Esophagus squamous epithelium (tissue), 5 donors: ENCODE results near the gene DNAJB8. TPM values are rescaled to one million over a fixed set of nuclear protein-coding genes. Genes with fewer than 3 reads are reported as not detected.

Source experiments
- DNase-seq: peaks from one replicate; lab custom pipeline; 2025; lab: John Stamatoyannopoulos, UW
- H3K27ac ChIP-seq, 4 donors: fragments of 200-600 bp; sonication (generic); one replicate each; pipeline ENCODE4 v1.5.1; 2016 to 2019; ENCODE audit warnings: mild to moderate bottlenecking in 1 of 4
- H3K27me3 ChIP-seq, 4 donors: fragments of 200-600 bp; sonication (generic); 1 replicate in 3 of 4; 2 replicates in 1 of 4; pipeline versions ENCODE4 v1.5.1 to v1.6.0; 2017 to 2021; ENCODE audit warnings: antibody characterized with exemption in 1 of 4
- H3K36me3 ChIP-seq, 3 donors: fragments of 200-600 bp; sonication (generic); one replicate each; pipeline ENCODE4 v1.5.1; 2016 to 2019
- H3K4me1 ChIP-seq, 3 donors: fragments of 200-600 bp; sonication (generic); one replicate each; pipeline ENCODE4 v1.5.1; 2017 to 2019
- H3K4me3 ChIP-seq, 4 donors: fragments of 200-600 bp; sonication (generic); 1 replicate in 3 of 4; 2 replicates in 1 of 4; pipeline ENCODE4 v1.5.1; 2016 to 2019; ENCODE audit warnings: mild to moderate bottlenecking in 2 of 4, moderate library complexity in 1 of 4
- H3K9me3 ChIP-seq, 3 donors: fragments of 200-600 bp; sonication (generic); one replicate each; pipeline ENCODE4 v1.5.1; 2016 to 2019
- POLR2A ChIP-seq, 4 donors: fragments of 450-650 bp; IDR thresholded peaks; one replicate each; pipeline ENCODE4 v1.6.1; 2017; ENCODE audit warnings: antibody characterized with exemption in 4 of 4, mild to moderate bottlenecking in 4 of 4, moderate library complexity in 3 of 4
- WGBS, 2 donors: methylation state at CpG; one replicate each; pipeline ENCODE4 v1.1.5; 2018; 5-methylcytosine and 5-hydroxymethylcytosine counted together
- intact Hi-C: fragments of 100-400 bp; cut with DNase I; formaldehyde crosslinking; loops from one replicate; pipeline ENCODE4 v1.15.0; 2022
- total RNA-seq, 4 donors: library from RNA; depleted of rRNA; stranded (reverse); fragments of >200 nt; gene quantifications; one replicate each; pipeline ENCODE4 v1.1.0, GENCODE V29; 2016
- TF ChIP-seq, protein P1 (sequence below), 6 experiments: fragments of 450-650 bp in 4 of 6; fragments of 200-600 bp in 2 of 6; sonication (generic) in 2 of 6; IDR thresholded peaks; one replicate each; pipeline ENCODE4 v1.5.1; 2016 to 2019; ENCODE audit warnings: antibody characterized with exemption in 6 of 6, mild to moderate bottlenecking in 4 of 6, moderate library complexity in 4 of 6
- donor health status: DM: yes; HTN: yes; CAD: no.

The DNAJB8 gene
- total RNA-seq, 4 donors from 2014 or later, result not detected

DNA sequence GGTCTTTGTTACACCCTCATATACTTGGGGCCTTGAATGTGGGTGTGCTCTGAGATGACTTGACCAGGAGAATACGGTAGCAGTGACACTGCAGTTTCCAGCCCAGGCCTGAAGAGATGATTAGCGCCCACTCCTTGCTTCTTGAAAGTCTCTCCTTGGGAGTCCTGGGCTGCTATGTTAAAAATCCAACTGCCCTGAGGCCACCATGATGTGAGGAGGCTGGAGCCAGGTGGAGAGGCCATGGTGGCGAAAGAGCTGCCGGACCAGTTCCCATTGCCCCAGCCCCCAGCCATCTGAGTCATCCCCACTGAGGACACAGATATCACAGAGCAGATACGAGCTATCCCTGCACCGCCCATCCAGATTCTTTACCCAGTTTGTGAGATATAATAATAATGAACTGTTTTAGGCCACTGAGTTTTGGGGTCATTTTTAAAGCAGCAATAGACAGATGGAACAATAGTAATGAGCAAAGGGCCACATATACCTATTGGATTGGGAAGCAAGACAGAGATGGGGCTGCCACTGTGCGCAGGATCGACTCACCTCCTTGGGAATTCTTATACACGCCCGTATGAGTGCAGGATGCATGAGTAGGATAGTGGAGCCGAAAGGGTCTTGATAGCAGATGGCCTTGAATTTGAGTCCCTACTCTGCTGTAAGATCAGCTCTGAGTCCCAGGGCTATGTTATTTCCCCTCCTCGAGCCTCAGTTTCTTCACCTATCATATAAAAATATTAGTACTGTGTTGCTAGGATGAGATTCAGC is 38.5 kb upstream of the DNAJB8 start:
- 79 to 91% methylated on average over 6 to 9 of the region's 12 CpGs for WGBS, 2 donors
- Histone ChIP-seq H3K27ac (no peak overlapping the region), H3K4me1 (no peaks in the 10 kb centered on the region), H3K36me3 (no peaks in the 10 kb centered on the region), H3K4me3 (no peak overlapping the region), H3K9me3 (no peaks in the 10 kb centered on the region), H3K27me3 (peaks cover 0 to 92% (median 0%) of the 10 kb centered on the region in 4 donors)
- TF ChIP-seq, protein P1, sequence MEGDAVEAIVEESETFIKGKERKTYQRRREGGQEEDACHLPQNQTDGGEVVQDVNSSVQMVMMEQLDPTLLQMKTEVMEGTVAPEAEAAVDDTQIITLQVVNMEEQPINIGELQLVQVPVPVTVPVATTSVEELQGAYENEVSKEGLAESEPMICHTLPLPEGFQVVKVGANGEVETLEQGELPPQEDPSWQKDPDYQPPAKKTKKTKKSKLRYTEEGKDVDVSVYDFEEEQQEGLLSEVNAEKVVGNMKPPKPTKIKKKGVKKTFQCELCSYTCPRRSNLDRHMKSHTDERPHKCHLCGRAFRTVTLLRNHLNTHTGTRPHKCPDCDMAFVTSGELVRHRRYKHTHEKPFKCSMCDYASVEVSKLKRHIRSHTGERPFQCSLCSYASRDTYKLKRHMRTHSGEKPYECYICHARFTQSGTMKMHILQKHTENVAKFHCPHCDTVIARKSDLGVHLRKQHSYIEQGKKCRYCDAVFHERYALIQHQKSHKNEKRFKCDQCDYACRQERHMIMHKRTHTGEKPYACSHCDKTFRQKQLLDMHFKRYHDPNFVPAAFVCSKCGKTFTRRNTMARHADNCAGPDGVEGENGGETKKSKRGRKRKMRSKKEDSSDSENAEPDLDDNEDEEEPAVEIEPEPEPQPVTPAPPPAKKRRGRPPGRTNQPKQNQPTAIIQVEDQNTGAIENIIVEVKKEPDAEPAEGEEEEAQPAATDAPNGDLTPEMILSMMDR (IDR thresholded peaks at IDR 0.05), result no peak
- TF ChIP-seq POLR2A (IDR thresholded peaks at IDR 0.05), result no peak
- intact Hi-C loops, result no loop called here
- no peak for DNase-seq

DNA sequence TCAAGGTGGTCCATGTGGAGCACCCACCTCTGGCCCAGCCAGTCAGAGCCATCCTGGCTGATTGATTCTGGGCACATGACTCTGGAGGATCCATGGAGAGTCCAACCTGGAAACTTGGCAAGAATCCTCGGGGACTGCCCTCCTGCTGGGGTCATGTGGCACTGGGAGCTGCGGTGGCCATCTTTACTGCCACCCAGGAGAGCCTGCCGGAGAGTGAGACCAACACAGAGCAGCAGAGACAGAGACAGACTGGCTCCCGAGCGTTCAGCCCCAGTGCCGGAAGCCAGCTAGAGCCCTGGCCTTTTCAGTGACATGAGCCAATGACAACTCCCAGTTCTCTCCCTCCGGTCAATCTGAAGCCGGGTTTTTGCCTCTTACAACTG is 37.8 kb upstream of the DNAJB8 start:
- Histone ChIP-seq H3K27me3 (peaks cover 0 to 93% (median 3%) of the 10 kb centered on the region in 4 donors), H3K27ac (no peak overlapping the region), H3K4me1 (no peaks in the 10 kb centered on the region), H3K4me3 (no peak overlapping the region), H3K36me3 (no peaks in the 10 kb centered on the region), H3K9me3 (no peaks in the 10 kb centered on the region)
- intact Hi-C loops, result no loop called here
- no peak for DNase-seq
- TF ChIP-seq, protein P1 (IDR thresholded peaks at IDR 0.05), result no peak
- 96% methylated on average over 4 of the region's 8 CpGs; no CpG with 5 or more reads in 1 of the 2 donors for WGBS, 2 donors

DNA sequence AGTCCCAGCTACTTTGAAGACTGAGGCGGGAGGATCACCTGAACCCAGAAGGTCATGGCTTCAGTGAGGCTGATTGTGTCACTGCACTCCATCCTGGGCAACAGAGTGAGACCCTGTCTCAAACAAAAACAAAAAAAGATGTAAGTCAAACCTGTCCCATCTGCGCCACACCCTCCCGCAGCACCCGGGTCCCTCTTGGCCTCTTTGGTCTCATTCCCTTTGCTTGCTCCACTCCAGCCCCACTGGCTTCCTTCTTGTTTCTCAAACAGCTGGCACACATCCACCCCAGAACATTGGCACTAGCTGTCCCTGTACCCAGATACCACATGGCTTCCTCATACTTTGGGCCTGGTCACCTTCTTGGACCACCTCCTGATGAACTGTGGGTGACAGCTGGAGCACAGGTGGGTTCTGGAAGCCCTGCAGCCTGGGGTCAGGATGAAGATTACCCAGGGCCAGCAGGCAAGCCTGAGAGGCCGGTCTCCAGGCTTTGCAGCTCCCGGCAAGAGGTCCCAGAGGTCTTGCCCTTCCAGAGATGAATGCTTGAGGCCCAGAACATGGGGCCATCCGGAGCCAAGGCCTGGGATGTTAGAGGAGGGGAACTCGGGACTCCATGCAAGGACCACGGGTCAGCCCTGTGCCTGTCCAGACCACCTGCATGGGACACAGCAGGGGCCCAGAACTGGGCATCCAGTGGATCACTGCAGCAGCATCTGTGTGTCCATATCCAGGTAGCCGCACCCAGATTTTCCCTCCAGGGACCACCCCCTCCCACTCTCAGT is 37.3 kb upstream of the DNAJB8 start:
- no peak overlapping the region for H3K27ac ChIP-seq
- 70 to 95% methylated on average over 4 to 5 of the region's 10 CpGs for WGBS, 2 donors
- intact Hi-C loops, result no loop called here
- no peaks in the 10 kb centered on the region for H3K36me3 ChIP-seq
- TF ChIP-seq POLR2A (IDR thresholded peaks at IDR 0.05), result no peak
- TF ChIP-seq, protein P1 (IDR thresholded peaks at IDR 0.05), result no peak
- no peaks in the 10 kb centered on the region for H3K4me1 ChIP-seq
- no peak overlapping the region for H3K4me3 ChIP-seq
- no peaks in the 10 kb centered on the region for H3K9me3 ChIP-seq
- no peak for DNase-seq
- H3K27me3 ChIP-seq, result peaks cover 0 to 93% (median 8%) of the 10 kb centered on the region in 4 donors

DNA sequence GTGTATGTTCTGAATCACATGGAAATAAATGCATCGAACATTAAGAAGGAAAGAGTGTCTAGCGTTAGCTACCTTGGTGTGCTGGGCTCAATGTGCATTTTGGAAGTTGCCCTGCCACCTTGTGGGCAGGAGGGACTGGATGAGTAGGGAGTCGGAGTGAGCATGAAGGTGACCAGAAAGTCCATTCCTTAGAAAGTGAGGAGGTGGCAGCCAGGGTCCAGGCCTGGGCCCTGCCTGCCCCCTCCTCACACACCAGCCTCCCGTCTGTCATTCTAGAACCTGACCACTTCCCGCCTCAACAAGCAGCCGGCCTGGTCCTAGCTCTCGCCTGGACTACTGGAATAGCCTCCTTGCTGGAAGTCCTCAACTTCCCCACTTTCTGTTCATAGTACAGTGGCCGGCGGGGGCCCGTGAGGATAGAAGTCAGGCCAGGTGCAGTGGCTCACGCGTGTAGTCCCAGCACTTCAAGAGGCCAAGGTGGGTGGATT is 36.5 kb upstream of the DNAJB8 start:
- no peaks in the 10 kb centered on the region for H3K9me3 ChIP-seq
- no peak for DNase-seq
- no peak for TF ChIP-seq POLR2A (IDR thresholded peaks at IDR 0.05)
- TF ChIP-seq, protein P1 (IDR thresholded peaks at IDR 0.05), result no peak
- intact Hi-C loops, result no loop called here
- H3K4me1 ChIP-seq, result peaks cover 0 to 7% (median 0%) of the 10 kb centered on the region in 3 donors
- 71 to 86% methylated on average over 5 to 6 of the region's 12 CpGs for WGBS, 2 donors
- no peaks in the 10 kb centered on the region for H3K36me3 ChIP-seq
- H3K27me3 ChIP-seq, result peaks cover 0 to 93% (median 13%) of the 10 kb centered on the region in 4 donors
- no peak overlapping the region for H3K27ac ChIP-seq
- no peak overlapping the region for H3K4me3 ChIP-seq

DNA sequence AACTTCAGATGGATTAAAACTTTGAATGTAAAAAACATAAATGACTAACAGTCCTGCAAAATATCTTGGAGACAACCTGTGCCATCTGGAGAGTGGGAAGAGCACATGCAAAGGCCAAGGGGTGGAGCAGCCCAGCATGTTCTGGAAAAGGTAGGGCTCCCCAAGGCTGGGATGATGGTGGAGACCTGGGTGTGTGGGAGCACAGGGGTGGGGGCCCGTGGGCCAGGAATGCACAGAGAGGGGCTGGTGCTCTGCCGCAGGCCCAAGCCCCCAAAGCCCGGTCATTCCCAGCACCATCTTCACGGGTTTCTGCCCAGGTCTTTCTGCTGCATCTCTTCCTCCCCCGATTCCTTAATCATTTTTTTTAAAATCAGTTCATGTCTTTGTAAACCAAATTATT is 36.0 kb upstream of the DNAJB8 start:
- Histone ChIP-seq H3K4me1 (peaks cover 0 to 12% (median 3%) of the 10 kb centered on the region in 3 donors), H3K36me3 (no peaks in the 10 kb centered on the region), H3K4me3 (no peak overlapping the region), H3K27ac (no peak overlapping the region), H3K9me3 (no peaks in the 10 kb centered on the region), H3K27me3 (peaks cover 0 to 94% (median 13%) of the 10 kb centered on the region in 4 donors)
- intact Hi-C loops, result no loop called here
- DNase-seq, result no peak
- WGBS, 2 donors, result 79 to 90% methylated on average over 5 of the region's 5 CpGs
- TF ChIP-seq POLR2A (IDR thresholded peaks at IDR 0.05), result no peak
- TF ChIP-seq, protein P1 (IDR thresholded peaks at IDR 0.05), result no peak
